ENCODE data around the gene ARHGEF25.
"Not testable (repeated sequence)": the region's sequence is repeated elsewhere in the genome, so short reads cannot be mapped to it uniquely, and the experiment has no call there.

ARHGEF25 gene

DNA sequence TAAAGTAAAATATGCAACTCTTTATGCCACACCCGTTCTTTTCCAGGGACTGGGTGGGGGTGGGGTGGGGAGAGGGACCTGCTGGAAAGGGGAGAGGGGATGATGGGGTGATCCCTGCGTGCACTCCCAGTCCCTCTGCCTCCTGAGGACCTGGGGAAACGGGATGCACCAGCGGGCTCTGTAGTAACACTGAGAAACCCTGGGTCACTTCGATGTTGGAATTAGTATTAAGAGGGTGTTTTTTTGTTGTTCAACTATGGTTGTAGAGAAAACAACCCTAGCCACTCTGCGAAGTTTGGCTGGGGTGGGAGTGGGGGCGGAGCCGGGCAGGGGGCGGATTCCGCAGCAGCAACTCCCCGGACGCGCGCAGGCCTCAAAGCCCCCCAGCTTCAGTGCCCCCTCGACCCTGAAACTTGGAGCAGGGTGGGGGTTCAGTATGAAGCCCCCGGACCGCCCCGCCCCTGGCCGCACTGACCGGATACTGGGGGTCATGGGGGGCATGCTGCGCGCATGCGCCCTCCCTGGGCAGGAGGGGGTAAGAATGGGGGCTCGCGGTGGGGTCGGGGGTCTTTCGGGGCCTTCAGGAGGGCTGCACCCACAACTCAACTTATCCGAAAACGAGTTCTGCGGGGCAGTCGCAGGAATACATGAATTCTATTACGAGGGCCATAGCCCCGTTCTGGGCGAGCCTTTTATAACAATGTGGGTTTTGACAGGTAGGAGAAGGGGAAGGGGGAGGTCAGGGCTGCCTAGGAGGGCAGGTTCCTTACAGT lies 1.3 kb upstream of the ARHGEF25 start:
- no peak for DNase-seq

- no peak for DNase-seq
These were observed 604 bp upstream of the ARHGEF25 start for GRCh38 chr12:57610554-57611107.

- no peak for DNase-seq
These were observed 834 bp downstream of the ARHGEF25 start for GRCh38 chr12:57611827-57612710.

DNA sequence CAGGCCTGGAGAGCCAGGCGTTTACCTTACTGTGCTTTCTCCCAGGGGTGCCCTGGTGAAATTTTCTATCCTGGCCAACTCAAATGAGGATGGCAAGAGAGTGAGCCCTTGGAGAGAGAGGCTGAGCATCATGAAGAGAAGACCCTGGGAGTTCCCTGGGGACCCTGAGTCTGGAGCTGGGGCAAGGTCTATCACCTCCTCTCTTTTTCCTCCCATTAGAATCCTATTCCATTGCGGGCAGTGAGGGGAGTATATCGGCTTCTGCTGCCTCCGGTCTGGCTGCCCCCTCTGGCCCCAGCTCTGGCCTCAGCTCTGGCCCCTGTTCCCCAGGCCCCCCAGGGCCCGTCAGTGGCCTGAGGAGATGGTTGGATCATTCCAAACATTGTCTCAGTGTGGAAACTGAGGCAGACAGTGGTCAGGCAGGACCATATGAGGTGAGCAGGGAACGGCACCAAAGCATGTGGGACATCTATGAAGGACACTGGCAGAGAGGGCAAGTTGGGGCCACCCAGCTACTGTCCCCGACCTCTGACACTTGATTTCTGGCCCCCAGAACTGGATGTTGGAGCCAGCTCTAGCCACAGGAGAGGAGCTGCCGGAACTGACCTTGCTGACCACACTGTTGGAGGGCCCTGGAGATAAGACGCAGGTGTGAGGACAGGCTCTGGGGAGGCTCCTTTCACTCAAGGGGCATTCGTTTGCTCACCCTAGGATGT lies 1.6 kb downstream of the ARHGEF25 start:
- DNase-seq, result no peak

DNA sequence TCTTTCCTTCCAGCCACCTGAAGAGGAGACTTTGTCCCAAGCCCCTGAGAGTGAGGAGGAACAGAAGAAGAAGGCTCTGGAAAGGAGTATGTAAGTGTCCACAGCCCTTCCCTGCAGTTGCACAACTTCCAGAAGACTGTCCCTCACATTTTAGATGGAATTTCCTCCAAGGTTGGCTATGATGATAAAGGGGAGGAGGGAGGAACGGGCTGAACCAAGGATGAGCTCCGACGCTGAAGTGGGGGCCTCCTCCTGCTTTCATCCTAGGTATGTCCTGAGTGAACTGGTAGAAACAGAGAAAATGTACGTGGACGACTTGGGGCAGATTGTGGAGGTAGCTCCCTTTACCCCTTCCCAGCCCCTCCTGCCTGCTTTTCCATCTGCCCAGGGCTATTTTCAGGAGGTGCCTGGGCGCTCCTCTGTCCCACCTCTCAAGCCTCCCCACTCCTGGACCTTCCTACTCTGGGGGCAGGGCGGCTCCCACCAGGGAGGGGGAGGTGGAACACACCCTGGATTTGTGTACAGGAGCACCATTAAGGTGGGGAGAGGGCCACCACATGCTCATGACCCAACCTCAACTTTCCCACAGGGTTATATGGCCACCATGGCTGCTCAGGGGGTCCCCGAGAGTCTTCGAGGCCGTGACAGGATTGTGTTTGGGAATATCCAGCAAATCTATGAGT lies 2.3 kb downstream of the ARHGEF25 start:
- DNase-seq, result no peak

DNA sequence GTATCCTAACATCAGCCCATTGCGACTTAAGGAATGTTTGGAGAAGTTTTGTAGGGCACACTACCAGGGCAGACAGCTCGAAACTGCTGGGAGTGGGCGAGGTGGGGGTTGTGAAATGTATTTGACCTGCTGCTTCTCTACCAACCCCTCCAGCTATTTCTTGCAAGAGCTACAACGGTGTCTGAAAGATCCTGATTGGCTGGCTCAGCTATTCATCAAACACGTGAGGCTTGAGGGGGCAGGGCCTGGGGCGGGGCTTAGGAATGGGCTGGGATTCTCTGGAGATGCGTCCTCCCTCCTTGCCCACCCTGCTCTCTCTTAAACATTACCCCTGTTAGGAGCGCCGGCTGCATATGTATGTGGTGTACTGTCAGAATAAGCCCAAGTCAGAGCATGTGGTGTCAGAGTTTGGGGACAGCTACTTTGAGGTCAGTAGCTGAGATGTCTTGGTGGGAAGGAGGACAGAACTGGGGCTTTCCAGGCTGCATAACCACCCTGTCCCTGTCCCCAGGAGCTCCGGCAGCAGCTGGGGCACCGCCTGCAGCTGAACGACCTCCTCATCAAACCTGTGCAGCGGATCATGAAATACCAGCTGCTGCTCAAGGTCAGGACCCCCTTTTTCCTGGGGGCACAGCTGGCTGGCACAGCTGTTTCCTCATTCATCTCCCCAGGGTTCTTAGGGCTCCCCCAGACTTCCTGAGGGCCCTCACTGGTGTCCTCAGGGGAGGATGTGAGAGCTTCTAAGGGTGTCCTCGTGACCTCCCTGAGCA lies 3.1 kb downstream of the ARHGEF25 start:
- DNase-seq, result no peak

- DNase-seq, result no peak
These were observed 3.8 kb downstream of the ARHGEF25 start for GRCh38 chr12:57614948-57615500.

GRCh38 chr12:57615637-57616036 lies 4.4 kb downstream of the ARHGEF25 start:
- DNase-seq, result no peak

DNA sequence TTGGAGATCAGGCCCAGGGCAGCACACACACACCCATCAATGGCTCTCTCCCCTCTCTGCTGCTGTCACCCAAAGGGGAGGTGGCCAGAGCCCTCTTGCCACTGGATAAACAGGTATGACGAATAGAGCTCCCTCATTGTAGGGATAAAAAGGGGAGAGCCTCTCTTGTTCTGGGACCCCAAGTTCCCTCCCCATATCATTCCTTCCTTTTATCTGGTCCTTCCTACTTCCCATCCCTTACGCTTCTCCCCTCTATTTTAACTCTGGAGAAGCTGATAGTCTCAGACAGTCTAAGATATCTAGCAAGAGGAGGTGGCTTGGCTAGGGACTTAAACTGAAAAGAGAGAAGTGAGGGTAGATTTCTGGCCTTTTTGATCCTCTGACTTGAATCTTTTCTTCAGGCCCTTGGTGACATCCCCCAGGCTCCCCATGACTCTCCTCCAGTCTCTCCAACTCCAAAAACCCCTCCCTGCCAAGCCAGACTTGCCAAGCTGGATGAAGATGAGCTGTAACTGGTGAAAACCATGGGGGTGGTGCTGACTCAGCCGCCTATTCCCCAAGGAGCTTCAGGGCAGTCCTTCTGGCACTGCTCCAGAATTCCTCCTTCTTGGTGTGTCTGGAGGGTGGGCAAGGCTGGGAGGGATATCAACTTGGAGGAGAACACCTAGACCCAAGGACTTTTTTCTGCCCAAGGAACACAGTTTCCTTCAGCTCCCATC lies 5.3 kb downstream of the ARHGEF25 start:
- no peak for DNase-seq

DNA sequence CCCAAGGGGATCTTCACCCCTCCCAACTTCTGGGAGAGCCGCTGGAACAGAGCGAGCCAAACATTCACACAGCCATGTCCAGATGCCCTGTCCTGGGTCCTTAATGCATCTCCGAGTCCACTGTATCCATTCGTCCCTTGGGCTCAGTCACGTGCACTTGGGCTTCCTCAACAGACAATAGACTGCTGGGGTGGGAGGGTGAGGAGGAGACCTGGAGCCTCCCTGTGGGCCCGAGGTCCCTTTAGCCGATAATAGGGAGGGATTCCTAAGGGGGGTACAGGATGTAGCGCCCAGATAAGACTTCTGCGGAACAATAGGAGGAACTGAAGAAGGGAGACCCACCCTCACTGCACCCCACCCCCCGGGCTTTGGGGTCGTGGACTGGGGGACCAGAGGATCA lies 6.7 kb downstream of the ARHGEF25 start:
- no peak for DNase-seq

DNA sequence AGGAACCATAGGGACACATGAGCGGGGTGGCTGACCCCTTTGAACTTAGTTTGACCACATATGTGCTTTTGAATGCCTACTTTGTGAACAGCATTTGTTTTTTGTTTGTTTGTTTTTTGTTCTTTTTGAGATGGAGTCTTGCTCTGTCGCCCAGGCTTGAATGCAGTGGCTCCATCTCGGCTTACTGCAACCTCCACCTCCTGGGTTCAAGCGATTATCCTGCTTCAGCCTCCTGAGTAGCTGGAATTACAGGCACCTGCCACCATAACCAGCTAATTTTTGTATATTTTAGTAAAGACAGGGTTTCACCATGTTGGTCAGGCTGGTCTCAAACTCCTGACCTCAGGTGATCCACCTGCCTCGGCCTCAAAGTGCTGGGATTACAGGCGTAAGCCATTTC lies 7.2 kb downstream of the ARHGEF25 start:
- not testable (repeated sequence) for DNase-seq

DNA sequence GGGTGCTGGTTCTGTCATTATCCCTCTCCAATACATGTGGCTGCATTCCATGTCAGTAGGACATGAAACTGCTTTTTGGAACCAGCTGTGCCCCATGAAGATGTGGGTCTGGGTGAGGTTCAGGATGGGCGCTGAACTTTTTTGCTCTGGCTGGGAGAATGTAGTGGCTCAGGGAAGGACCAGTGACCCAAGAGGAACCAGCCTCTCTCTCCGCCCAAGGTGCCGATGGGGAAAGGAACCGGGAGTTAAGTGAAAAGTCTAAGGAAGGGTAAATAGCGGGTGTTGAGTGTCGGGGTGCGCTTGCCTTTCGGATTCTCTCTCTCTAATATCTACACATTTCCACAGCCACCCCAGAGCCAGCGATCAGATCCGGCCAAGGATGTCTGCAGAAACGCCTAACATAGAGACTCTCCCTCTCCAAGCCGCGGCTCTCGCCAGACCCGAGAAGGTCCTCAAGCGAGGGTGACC lies 7.8 kb downstream of the ARHGEF25 start:
- DNase-seq, result no peak

- no peak for DNase-seq
These were observed 8.4 kb downstream of the ARHGEF25 start for GRCh38 chr12:57619434-57620244.

DNA sequence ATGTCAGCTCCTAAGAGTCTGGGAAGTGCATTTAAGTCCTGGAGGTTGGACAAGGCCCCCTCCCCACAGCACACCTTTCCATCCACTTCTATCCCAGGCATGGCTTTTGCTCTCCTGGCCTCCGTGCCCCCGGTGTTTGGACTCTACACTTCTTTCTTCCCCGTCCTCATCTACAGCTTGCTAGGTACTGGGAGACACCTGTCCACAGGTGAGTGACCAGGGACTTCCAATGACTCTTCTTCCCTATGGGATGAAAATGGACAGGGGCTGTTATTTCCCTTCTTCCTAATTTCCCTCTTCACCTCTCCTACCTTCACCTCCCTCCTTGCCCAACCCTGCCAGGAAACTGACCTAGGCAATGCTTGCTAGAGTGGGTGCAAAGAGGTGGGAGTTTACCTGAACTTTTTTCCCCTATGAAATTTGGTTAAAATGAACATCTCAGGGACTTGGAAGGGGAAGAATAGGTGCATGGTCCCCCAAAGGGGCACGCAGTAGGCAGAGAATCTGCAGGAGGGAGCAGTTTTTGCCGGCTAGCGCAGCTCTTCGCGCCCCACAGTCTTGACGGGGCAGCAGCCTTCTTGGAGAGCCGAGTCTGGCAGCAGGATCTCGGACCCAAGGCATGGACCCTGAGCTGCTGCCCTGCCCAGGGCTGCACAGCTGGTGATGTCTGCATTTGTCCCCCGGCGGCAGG lies 9.2 kb downstream of the ARHGEF25 start:
- no peak for DNase-seq

DNA sequence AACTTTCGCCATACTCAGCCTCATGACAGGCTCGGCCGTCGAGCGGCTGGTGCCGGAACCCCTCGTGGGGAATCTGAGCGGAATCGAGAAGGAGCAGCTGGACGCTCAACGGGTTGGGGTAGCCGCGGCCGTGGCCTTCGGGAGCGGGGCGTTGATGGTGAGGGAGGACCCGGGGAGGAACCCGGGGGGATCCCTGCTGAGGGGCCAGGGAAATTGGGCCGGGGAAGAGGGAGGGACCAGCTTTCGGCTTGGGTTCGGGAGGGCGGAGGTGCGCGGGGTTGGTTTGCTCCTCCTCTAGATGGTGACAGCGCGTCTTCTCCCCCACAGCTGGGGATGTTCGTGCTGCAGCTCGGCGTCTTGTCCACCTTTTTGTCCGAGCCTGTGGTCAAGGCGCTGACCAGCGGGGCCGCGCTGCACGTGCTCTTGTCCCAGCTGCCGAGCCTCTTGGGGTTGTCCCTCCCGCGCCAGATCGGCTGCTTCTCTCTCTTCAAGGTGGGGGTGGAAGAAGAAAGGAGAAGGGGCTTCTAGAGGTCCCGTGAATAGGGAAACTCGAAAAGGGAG lies 9.8 kb downstream of the ARHGEF25 start:
- DNase-seq, result no peak

- DNase-seq, result peak; percentile 49
These were observed 10.5 kb downstream of the ARHGEF25 start for GRCh38 chr12:57621497-57622292.
